ENCODE measurements around the gene BOC.

GRCh38 chr3:113249601-113250000, 38.2 kb downstream of the BOC start:
- no peak for TF ChIP-seq TAF1 (IDR thresholded peaks at IDR 0.05; ENCODE audit: borderline replicate concordance, low read depth, low read length)
- TF ChIP-seq POLR2A (IDR thresholded peaks at IDR 0.05; ENCODE audit: low read depth, low read length): no peak
- TF ChIP-seq POLR2AphosphoS5 (IDR thresholded peaks at IDR 0.05; ENCODE audit: low read depth, low read length): no peak
